ENCODE data around the gene DNAH11. TPM values are rescaled to one million over a fixed set of nuclear protein-coding genes. Genes with fewer than 3 reads are reported as not detected.

DNAH11 gene
- total and polyA plus RNA-seq, 2 of the 8 experiments (the other 6 are each of a cell fraction or from before 2014, with no cell fraction given), result 1.8 to 4.9 TPM

DNA sequence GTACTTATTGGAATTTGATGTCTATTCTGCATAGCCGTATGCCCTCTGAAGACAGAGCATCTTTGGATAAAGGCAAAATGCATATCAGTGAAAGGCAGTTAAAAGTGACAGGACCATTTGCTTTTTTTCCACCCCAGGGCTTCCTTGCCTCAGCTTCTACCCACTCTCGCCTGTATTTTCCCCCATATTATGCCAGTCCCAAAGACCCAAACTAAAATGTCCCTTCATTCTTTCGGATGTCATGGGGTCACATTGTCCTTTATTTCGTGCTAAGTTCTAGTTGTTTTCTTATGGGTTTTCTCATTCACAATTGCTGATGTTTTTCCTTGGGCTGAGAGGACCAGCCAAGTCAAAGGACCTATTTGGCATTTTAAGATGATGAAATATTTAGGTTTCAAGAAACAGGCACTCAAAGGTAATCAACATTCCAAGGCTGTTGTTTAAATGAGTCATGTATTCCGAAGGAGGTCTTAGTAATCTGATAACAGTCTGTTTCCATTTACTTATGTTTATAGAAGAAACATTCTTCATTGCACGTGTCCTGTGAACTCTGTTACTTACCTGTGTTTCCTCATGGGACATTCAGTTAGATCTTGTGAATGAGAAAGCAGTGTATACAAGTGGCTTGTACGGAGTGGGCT, 74.1 kb downstream of the DNAH11 start:
- Histone ChIP-seq H3K9ac (replicated peaks in 1 of 4; ENCODE audit: extremely low read depth in 1 of 4, low read depth in 3 of 4, low read length in 3 of 4) (no peak overlapping the region), H3K23ac (ENCODE audit: insufficient read length) (no peak overlapping the region), H4K20me1 (replicated peaks in 1 of 2; ENCODE audit: control insufficient read depth in 1 of 2, insufficient read depth in 2 of 2, low read length in 2 of 2) (no peaks in the 10 kb centered on the region), H2BK120ac (replicated peaks; ENCODE audit: low read depth, low read length) (no peak overlapping the region), H2BK12ac (ENCODE audit: low read depth, low read length) (no peak overlapping the region), H4K8ac (ENCODE audit: extremely low read depth, insufficient read depth, low read length) (no peak overlapping the region), H3K4me3 (ENCODE audit: extremely low read depth in 1 of 4, insufficient read depth in 2 of 4, low read depth in 3 of 4, low read length in 4 of 4) (no peak overlapping the region), H3K9me3 (ENCODE audit: insufficient read depth in 2 of 2, low read depth in 1 of 2, low read length in 1 of 2) (no peaks in the 10 kb centered on the region), H2AK5ac (ENCODE audit: low read depth, low read length) (no peak overlapping the region), H2AFZ (ENCODE audit: low read length) (no peak overlapping the region), H3K14ac (ENCODE audit: insufficient read length) (no peak overlapping the region), H3K36me3 (ENCODE audit: control insufficient read depth in 2 of 4, insufficient read depth in 4 of 4, low read length in 3 of 4) (no peaks in the 10 kb centered on the region), H3K23me2 (ENCODE audit: low read depth, low read length) (no peaks in the 10 kb centered on the region), H3K79me1 (ENCODE audit: low read depth, low read length) (no peaks in the 10 kb centered on the region), H4K91ac (replicated peaks; ENCODE audit: insufficient read length, low read length) (no peak overlapping the region), H3K4me2 (ENCODE audit: insufficient read depth in 1 of 2, low read depth in 2 of 2, low read length in 2 of 2) (no peak overlapping the region), H2BK15ac (ENCODE audit: low read length) (no peak overlapping the region), H3K27me3 (replicated peaks in 1 of 4; ENCODE audit: control insufficient read depth in 3 of 4, extremely low read depth in 1 of 4, insufficient read depth in 3 of 4, low read length in 3 of 4) (no peaks in the 10 kb centered on the region), H3K4me1 (replicated peaks in 1 of 4; ENCODE audit: control insufficient read depth in 3 of 4, insufficient read depth in 4 of 4, low read length in 3 of 4) (no peaks in the 10 kb centered on the region), H3K4ac (replicated peaks; ENCODE audit: insufficient read length, low read depth, low read length) (no peak overlapping the region), H4K5ac (ENCODE audit: insufficient read length, low read depth, low read length) (no peak overlapping the region), H3K18ac (ENCODE audit: extremely low read depth, low read length) (no peak overlapping the region), H3K79me2 (ENCODE audit: control insufficient read depth in 1 of 2, insufficient read depth in 2 of 2, low read length in 2 of 2) (no peaks in the 10 kb centered on the region), H2BK20ac (ENCODE audit: low read length) (no peak overlapping the region), H3K27ac (ENCODE audit: low read depth, low read length) (no peak overlapping the region), H2BK5ac (ENCODE audit: low read depth, low read length) (no peak overlapping the region), H3K56ac (replicated peaks; ENCODE audit: insufficient read length, low read depth, low read length) (no peak overlapping the region)
- ChIA-PET POLR2A (ENCODE audit: partially characterized antibody) (interaction anchor here (0.6 to 1.0 kb wide), 2 partner anchors 65 kb away, joined by 3 read pairs; no protein-coding TSS in a partner anchor), CTCF (ENCODE audit: partially characterized antibody) (no interaction called here)
- WGBS, 2 experiments (ENCODE audit: extremely low coverage in 1 of 2, insufficient coverage in 1 of 2, insufficient read length in 1 of 2, insufficient replicate concordance in 2 of 2, low coverage in 1 of 2, low lambda C conversion rate in 2 of 2, missing lambda C conversion rate in 1 of 2), result 85% methylated on average over 7 of the region's 7 CpGs; no CpG with 5 or more reads in 1 of the 2 experiments
- TF ChIP-seq RAD21 (IDR thresholded peaks at IDR 0.05 in 1 of 2, conservative IDR thresholded peaks at IDR 0.05 in 1 of 2; ENCODE audit: low read depth in 2 of 2, low read length in 2 of 2), result no peak
- TF ChIP-seq CBX5 (IDR thresholded peaks at IDR 0.05; ENCODE audit: low read depth, low read length), result no peak
- TF ChIP-seq SIN3A (conservative IDR thresholded peaks at IDR 0.05 in 1 of 2, IDR thresholded peaks at IDR 0.05 in 1 of 2; ENCODE audit: low read depth in 1 of 2, low read length in 2 of 2), result no peak
- no peak for TF ChIP-seq JUND (IDR thresholded peaks at IDR 0.05; ENCODE audit: low read length)
- TF ChIP-seq POLR2A (IDR thresholded peaks at IDR 0.05; ENCODE audit: control extremely low read depth in 1 of 2, low read depth in 2 of 2, low read length in 2 of 2), result no peak
- DNase-seq (ENCODE audit: low read depth in 1 of 2, low spot score in 2 of 2) (no peak), FAIRE-seq (no peak)
